Activated B cell treated with CpG ODN at 0.5 μM for 24 hours (primary cell): ENCODE results near the gene DNAAF2. TPM values are rescaled to one million over a fixed set of nuclear protein-coding genes. Genes with fewer than 3 reads are reported as not detected.

Experiments used
- ATAC-seq: fragments of 200-7000 bp; cut with Tn5 transposase; one replicate; pipeline ENCODE4 v1.10.0; 2021; ENCODE audit warnings: low read depth, mild to moderate bottlenecking, moderate library complexity
- CTCF ChIA-PET: fragments of 350-600 bp; sonication (Branson Sonifier 250); formaldehyde crosslinking; loops from one replicate; lab custom pipeline; 2021; ENCODE audit warnings: antibody characterized with exemption; lab: Charles Lee
- POLR2A ChIA-PET: fragments of 350-600 bp; sonication (Branson Sonifier 250); formaldehyde crosslinking; loops from one replicate; lab custom pipeline; 2021; ENCODE audit warnings: antibody characterized with exemption; lab: Charles Lee
- DNase-seq: peaks from one replicate; pipeline ENCODE4 v3.0.0; 2022
- H3K27ac Mint-ChIP-seq: one replicate; pipeline ENCODE4 v1.8.0; 2020; ENCODE audit warnings: mixed read lengths
- H3K27me3 Mint-ChIP-seq: one replicate; pipeline ENCODE4 v1.8.0; 2021; ENCODE audit warnings: mixed read lengths
- H3K36me3 Mint-ChIP-seq: one replicate; pipeline ENCODE4 v1.8.0; 2021; ENCODE audit warnings: low read depth, mixed read lengths
- H3K4me1 Mint-ChIP-seq: one replicate; pipeline ENCODE4 v1.8.0; 2021; ENCODE audit warnings: mixed read lengths
- H3K4me3 Mint-ChIP-seq: one replicate; pipeline ENCODE4 v1.8.0; 2020; ENCODE audit warnings: mild to moderate bottlenecking, mixed read lengths
- H3K9me3 Mint-ChIP-seq: one replicate; pipeline ENCODE4 v1.8.0; 2020; ENCODE audit warnings: mixed read lengths
- intact Hi-C: fragments of 100-400 bp; cut with micrococcal nuclease; formaldehyde crosslinking; loops from one replicate; pipeline ENCODE4 v1.15.1; 2024
- total RNA-seq: library from RNA; stranded (reverse); gene quantifications from 2 replicates; pipeline ENCODE4 v1.2.3, GENCODE V29; 2022
- TF ChIP-seq, protein P1 (sequence below): fragments of 200-600 bp; IDR thresholded peaks from one replicate; pipeline ENCODE4 v1.8.0; 2022; ENCODE audit warnings: antibody characterized with exemption, mild to moderate bottlenecking

The DNAAF2 gene
- total RNA-seq, 1 donor from 2014 or later = 8.6 TPM

DNA sequence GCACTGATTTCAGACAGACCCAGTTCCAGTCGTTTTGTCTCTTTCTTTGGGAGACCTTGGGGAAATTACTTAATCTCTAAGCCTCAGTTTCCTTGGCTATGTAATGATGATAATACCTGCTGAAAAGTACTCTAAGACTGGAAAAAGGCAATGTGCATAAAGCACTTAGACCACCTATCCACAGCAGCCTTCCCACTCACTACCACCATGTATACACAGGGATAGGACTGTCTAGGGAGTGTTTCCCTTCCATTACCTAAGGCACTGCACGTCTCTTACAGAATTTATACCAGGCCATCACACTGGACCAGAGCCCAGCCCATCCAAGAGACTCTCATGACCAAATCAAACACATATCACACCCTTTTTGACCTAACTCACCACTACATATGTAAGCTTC lies 55.2 kb downstream of the DNAAF2 start:
- peaks cover 46% of the 10 kb centered on the region for H3K4me1 Mint-ChIP-seq
- ATAC-seq (no peak), DNase-seq (no peak)
- TF ChIP-seq, protein P1, sequence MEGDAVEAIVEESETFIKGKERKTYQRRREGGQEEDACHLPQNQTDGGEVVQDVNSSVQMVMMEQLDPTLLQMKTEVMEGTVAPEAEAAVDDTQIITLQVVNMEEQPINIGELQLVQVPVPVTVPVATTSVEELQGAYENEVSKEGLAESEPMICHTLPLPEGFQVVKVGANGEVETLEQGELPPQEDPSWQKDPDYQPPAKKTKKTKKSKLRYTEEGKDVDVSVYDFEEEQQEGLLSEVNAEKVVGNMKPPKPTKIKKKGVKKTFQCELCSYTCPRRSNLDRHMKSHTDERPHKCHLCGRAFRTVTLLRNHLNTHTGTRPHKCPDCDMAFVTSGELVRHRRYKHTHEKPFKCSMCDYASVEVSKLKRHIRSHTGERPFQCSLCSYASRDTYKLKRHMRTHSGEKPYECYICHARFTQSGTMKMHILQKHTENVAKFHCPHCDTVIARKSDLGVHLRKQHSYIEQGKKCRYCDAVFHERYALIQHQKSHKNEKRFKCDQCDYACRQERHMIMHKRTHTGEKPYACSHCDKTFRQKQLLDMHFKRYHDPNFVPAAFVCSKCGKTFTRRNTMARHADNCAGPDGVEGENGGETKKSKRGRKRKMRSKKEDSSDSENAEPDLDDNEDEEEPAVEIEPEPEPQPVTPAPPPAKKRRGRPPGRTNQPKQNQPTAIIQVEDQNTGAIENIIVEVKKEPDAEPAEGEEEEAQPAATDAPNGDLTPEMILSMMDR = no peak
- peaks cover 62% of the 10 kb centered on the region for H3K36me3 Mint-ChIP-seq
- H3K27me3 Mint-ChIP-seq = no peaks in the 10 kb centered on the region
- H3K9me3 Mint-ChIP-seq = no peaks in the 10 kb centered on the region
- ChIA-PET POLR2A (interaction anchor here (0.7 to 1.8 kb wide), 3 partner anchors 11 to 41 kb away, joined by 3 to 7 read pairs (median 4); partner anchors contain the start of genes LRR1, MGAT2 and RPL36AL), CTCF (interaction anchor here (1.2 kb wide), 1 partner anchor 82 kb away, joined by 3 read pairs; no protein-coding TSS in a partner anchor)
- H3K4me3 Mint-ChIP-seq = no peak overlapping the region
- no peak overlapping the region for H3K27ac Mint-ChIP-seq
- intact Hi-C loops = loop anchor here (10.0 kb wide), 1 partner anchor 1665 kb away; the partner anchor contains the start of gene TMX1

DNA sequence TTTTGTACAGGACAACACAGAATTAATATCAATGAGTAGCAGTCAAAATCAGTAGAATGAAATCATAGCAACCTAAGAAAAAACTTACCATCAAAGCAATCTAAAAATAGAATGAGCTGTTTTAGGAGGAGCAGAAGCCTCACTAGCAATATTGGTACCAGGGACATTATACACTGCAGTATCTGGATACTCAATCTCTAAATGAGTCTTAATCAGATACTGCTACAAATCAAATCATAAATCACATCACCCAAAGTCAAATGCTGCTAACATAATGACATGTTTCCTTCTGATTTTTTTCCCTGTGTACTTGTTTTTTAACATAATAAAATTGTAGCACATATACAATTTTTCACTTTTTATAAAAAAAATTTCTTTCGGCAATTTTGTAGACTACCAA lies 56.9 kb downstream of the DNAAF2 start:
- CTCF ChIA-PET = no interaction called here
- Mint-ChIP-seq H3K27ac (no peak overlapping the region), H3K4me3 (no peak overlapping the region), H3K36me3 (peaks cover 59% of the 10 kb centered on the region), H3K9me3 (no peaks in the 10 kb centered on the region), H3K4me1 (peaks cover 31% of the 10 kb centered on the region), H3K27me3 (no peaks in the 10 kb centered on the region)
- ATAC-seq (no peak), DNase-seq (no peak)
- TF ChIP-seq, protein P1 = no peak
- intact Hi-C loops = no loop called here
- POLR2A ChIA-PET = no interaction called here

Other genes starting within 250 kb of the DNAAF2 start
- 3,259 and 3,732 TPM in 2 replicates for gene RPS29, start 48.9 kb downstream of the DNAAF2 start, total RNA-seq
- 15.1 and 19.9 TPM in 2 replicates for gene LRR1, start 36.3 kb downstream of the DNAAF2 start, total RNA-seq
- gene RPL36AL, start 14.6 kb downstream of the DNAAF2 start, total RNA-seq = 150 and 166 TPM in 2 replicates
- gene MGAT2, start 14.4 kb downstream of the DNAAF2 start, total RNA-seq = 39.7 and 40.5 TPM in 2 replicates
- gene POLE2, start 53.0 kb upstream of the DNAAF2 start, total RNA-seq = 2.9 and 5.3 TPM in 2 replicates
- gene KLHDC1, start 57.9 kb upstream of the DNAAF2 start, total RNA-seq = 5.7 and 6.9 TPM in 2 replicates
- 27.0 and 31.2 TPM in 2 replicates for gene KLHDC2, start 132.9 kb upstream of the DNAAF2 start, total RNA-seq
- 99.1 and 110 TPM in 2 replicates for gene NEMF, start 217.5 kb upstream of the DNAAF2 start, total RNA-seq